LNCAP (cell line): Measurements from ENCODE around the gene ST8SIA6.

Source experiments
- CTCF ChIP-seq: fragments of 450-650 bp; IDR thresholded peaks from 2 replicates; pipeline ENCODE4 v1.5.1; 2017; ENCODE audit warnings: mild to moderate bottlenecking

Gene ST8SIA6

GRCh38 chr10:17470246-17470645 lies 15.9 kb upstream of the ST8SIA6 start:
- TF ChIP-seq CTCF, result no peak

- no peak for TF ChIP-seq CTCF
These were observed 11.1 kb upstream of the ST8SIA6 start for GRCh38 chr10:17465328-17466125.

GRCh38 chr10:17464545-17464944 lies 10.2 kb upstream of the ST8SIA6 start:
- no peak for TF ChIP-seq CTCF

GRCh38 chr10:17460756-17461155 lies 6.4 kb upstream of the ST8SIA6 start:
- TF ChIP-seq CTCF, result no peak

GRCh38 chr10:17457083-17457482 lies 2.7 kb upstream of the ST8SIA6 start:
- TF ChIP-seq CTCF, result no peak

- no peak for TF ChIP-seq CTCF
These were observed 1.7 kb upstream of the ST8SIA6 start for GRCh38 chr10:17456032-17456548.

- no peak for TF ChIP-seq CTCF
These were observed 673 bp upstream of the ST8SIA6 start for GRCh38 chr10:17455015-17455520.
